ENCODE measurements around the gene ACSBG1.

- TF ChIP-seq CTCF (IDR thresholded peaks at IDR 0.05; ENCODE audit: insufficient read depth, low read length, poor library complexity, severe bottlenecking), result no peak
- no peak for TF ChIP-seq EZH2phosphoT487 (conservative IDR thresholded peaks at IDR 0.05; ENCODE audit: low read length)
Measured at GRCh38 chr15:78211189-78211921, 23.0 kb downstream of the ACSBG1 start.

All from SU-DHL-6 (cell line).